Measurements from ENCODE around the gene JSRP1. TPM values are rescaled to one million over a fixed set of nuclear protein-coding genes. Genes with fewer than 3 reads are reported as not detected.

The JSRP1 gene
- total RNA-seq, 2 experiments from 2014 or later, result 0.56 to 0.58 TPM

GRCh38 chr19:2227415-2228156, 28.6 kb downstream of the JSRP1 start:
- Mint-ChIP-seq H3K36me3 (ENCODE audit: low read depth) (peaks cover 40% of the 10 kb centered on the region), H3K27ac (no peak overlapping the region), H3K4me3 (no peak overlapping the region), H3K4me1 (ENCODE audit: low read depth) (no peaks in the 10 kb centered on the region), H3K9me3 (no peaks in the 10 kb centered on the region), H3K27me3 (no peaks in the 10 kb centered on the region)
- DNase-seq (peak in 3 of 14 experiments; percentile 32 to 45 (median 39)), ATAC-seq (ENCODE audit: poor library complexity) (no peak)
- intact Hi-C loops (cut with DNase I, micrococcal nuclease), result no loop called here
- H3K9me3 ChIP-seq (ENCODE audit: control insufficient read depth in 1 of 2, insufficient read depth in 1 of 2, low read length in 2 of 2), result no peaks in the 10 kb centered on the region
- no peak overlapping the region for H3K4me3 ChIP-seq (ENCODE audit: low read length)
- H3K36me3 ChIP-seq (ENCODE audit: insufficient read depth, low read length), result peaks cover 52% of the 10 kb centered on the region
- CTCF ChIA-PET, result no interaction called here
- H3K27ac ChIP-seq (ENCODE audit: low read depth in 1 of 2, low read length in 2 of 2), result no peak overlapping the region
- no peak for TF ChIP-seq CTCF (IDR thresholded peaks at IDR 0.05)
- peaks cover 3% of the 10 kb centered on the region for H3K4me1 ChIP-seq (ENCODE audit: insufficient read depth, low read length)
- POLR2A ChIA-PET, result no interaction called here
- H3K27me3 ChIP-seq (ENCODE audit: control insufficient read depth in 1 of 2, insufficient read depth in 2 of 2, low read length in 2 of 2), result no peaks in the 10 kb centered on the region

GRCh38 chr19:2226840-2227360, 29.3 kb downstream of the JSRP1 start:
- peaks cover 40% of the 10 kb centered on the region for H3K36me3 Mint-ChIP-seq (ENCODE audit: low read depth)
- CTCF ChIA-PET, result no interaction called here

GRCh38 chr19:2226051-2226839, 30.0 kb downstream of the JSRP1 start:
- H3K27me3 ChIP-seq (ENCODE audit: control insufficient read depth in 1 of 2, insufficient read depth in 2 of 2, low read length in 2 of 2), result no peaks in the 10 kb centered on the region
- DNase-seq (no peak), ATAC-seq (ENCODE audit: poor library complexity) (no peak)
- peaks cover 48% of the 10 kb centered on the region for H3K36me3 ChIP-seq (ENCODE audit: insufficient read depth, low read length)
- intact Hi-C loops (cut with DNase I, micrococcal nuclease), result no loop called here
- H3K9me3 ChIP-seq (ENCODE audit: control insufficient read depth in 1 of 2, insufficient read depth in 1 of 2, low read length in 2 of 2), result no peaks in the 10 kb centered on the region
- no peak for TF ChIP-seq CTCF (IDR thresholded peaks at IDR 0.05)
- POLR2A ChIA-PET, result no interaction called here
- CTCF ChIA-PET, result no interaction called here
- no peaks in the 10 kb centered on the region for H3K27me3 Mint-ChIP-seq
- no peak overlapping the region for H3K27ac Mint-ChIP-seq
- no peak overlapping the region for H3K4me3 Mint-ChIP-seq
- H3K4me1 Mint-ChIP-seq (ENCODE audit: low read depth), result no peaks in the 10 kb centered on the region
- no peaks in the 10 kb centered on the region for H3K9me3 Mint-ChIP-seq
- peaks cover 40% of the 10 kb centered on the region for H3K36me3 Mint-ChIP-seq (ENCODE audit: low read depth)
- H3K27ac ChIP-seq (ENCODE audit: low read depth in 1 of 2, low read length in 2 of 2), result no peak overlapping the region
- H3K4me3 ChIP-seq (ENCODE audit: low read length), result no peak overlapping the region
- no peaks in the 10 kb centered on the region for H3K4me1 ChIP-seq (ENCODE audit: insufficient read depth, low read length)

More at GRCh38 chr19:2226840-2227360, 29.3 kb downstream of the JSRP1 start:
- TF ChIP-seq CTCF (IDR thresholded peaks at IDR 0.05), result no peak
- H3K4me3 Mint-ChIP-seq, result no peak overlapping the region
- H3K27ac Mint-ChIP-seq, result no peak overlapping the region
- no peaks in the 10 kb centered on the region for H3K27me3 Mint-ChIP-seq
- H3K27ac ChIP-seq (ENCODE audit: low read depth in 1 of 2, low read length in 2 of 2), result no peak overlapping the region
- no peak for DNase-seq
- H3K36me3 ChIP-seq (ENCODE audit: insufficient read depth, low read length), result peaks cover 48% of the 10 kb centered on the region
- no peak for ATAC-seq (ENCODE audit: poor library complexity)
- H3K27me3 ChIP-seq (ENCODE audit: control insufficient read depth in 1 of 2, insufficient read depth in 2 of 2, low read length in 2 of 2), result no peaks in the 10 kb centered on the region
- H3K4me1 ChIP-seq (ENCODE audit: insufficient read depth, low read length), result no peaks in the 10 kb centered on the region
- POLR2A ChIA-PET, result no interaction called here
- intact Hi-C loops (cut with DNase I, micrococcal nuclease), result no loop called here
- H3K9me3 Mint-ChIP-seq, result no peaks in the 10 kb centered on the region
- H3K9me3 ChIP-seq (ENCODE audit: control insufficient read depth in 1 of 2, insufficient read depth in 1 of 2, low read length in 2 of 2), result no peaks in the 10 kb centered on the region
- no peaks in the 10 kb centered on the region for H3K4me1 Mint-ChIP-seq (ENCODE audit: low read depth)
- no peak overlapping the region for H3K4me3 ChIP-seq (ENCODE audit: low read length)

All from CD4-positive, alpha-beta T cell (primary cell).